ENCODE results near the gene ETF1. TPM values are rescaled to one million over a fixed set of nuclear protein-coding genes. Genes with fewer than 3 reads are reported as not detected.

The ETF1 gene
- total and polyA plus RNA-seq, 2 donors (not counting 1 experiment from before 2014, with no cell fraction given) = 10.2 to 50.5 TPM

DNA sequence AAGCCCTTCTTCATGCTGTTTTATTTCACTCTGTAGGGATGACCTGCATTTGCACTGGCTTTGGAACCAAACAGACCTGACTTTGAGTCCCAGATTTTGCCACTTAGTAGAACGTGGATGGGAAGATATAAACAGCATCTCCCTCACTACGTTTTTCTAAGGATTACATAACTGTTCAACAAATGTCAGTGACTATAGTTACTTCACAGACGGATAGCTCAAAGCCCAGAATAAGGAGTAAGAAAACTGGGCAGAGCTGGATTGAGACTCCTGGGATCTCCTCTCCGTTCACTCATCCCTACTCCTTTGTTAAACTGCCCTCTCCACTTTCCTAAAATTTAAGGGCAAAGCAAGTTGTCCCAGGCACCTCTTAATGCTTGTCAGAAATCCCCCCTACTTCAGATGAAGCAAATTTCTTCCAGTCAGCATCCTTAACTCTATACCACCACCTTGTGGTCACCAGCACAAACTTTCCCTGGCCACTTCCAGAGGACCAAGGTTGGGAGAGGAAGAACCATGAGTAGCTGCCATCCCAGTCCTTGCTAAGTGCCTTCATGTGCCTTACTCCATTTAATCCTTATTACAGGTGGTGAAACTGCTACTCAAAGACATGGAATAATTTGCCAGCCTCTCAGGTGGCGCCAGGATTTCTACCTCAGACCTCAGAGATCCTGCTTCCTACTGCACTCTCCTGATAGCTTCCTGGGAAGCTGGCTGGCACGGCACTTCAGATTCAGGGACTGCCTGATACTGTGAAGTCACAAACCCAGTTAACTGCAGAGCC, 39.4 kb downstream of the ETF1 start:
- Mint-ChIP-seq H3K27ac (no peak overlapping the region), H3K4me3 (no peak overlapping the region), H3K4me1 (no peaks in the 10 kb centered on the region), H3K27me3 (no peaks in the 10 kb centered on the region), H3K9me3 (ENCODE audit: insufficient read depth) (no peaks in the 10 kb centered on the region)
- intact Hi-C loops (cut with micrococcal nuclease) = loop anchor here (1.0 kb wide), 1 partner anchor 39 kb away; no protein-coding TSS in a partner anchor
- H3K79me2 ChIP-seq (ENCODE audit: control insufficient read depth, insufficient read depth, low read length) = no peaks in the 10 kb centered on the region
- H3K27me3 ChIP-seq (replicated peaks in 1 of 4; ENCODE audit: control extremely low read depth in 1 of 4, control insufficient read depth in 3 of 4, insufficient read depth in 4 of 4, low read length in 3 of 4) = no peaks in the 10 kb centered on the region
- H3K27ac ChIP-seq (ENCODE audit: low read length in 2 of 2) = no peak overlapping the region
- H3K36me3 ChIP-seq (replicated peaks in 1 of 2; ENCODE audit: control extremely low read depth in 1 of 2, control insufficient read depth in 1 of 2, extremely low read depth in 1 of 2, insufficient read depth in 2 of 2, low read length in 1 of 2) = peaks cover 5 to 15% of the 10 kb centered on the region in 2 experiments
- no peak for TF ChIP-seq EZH2 (IDR thresholded peaks at IDR 0.05; ENCODE audit: borderline replicate concordance, insufficient read depth, low read depth, low read length, poor library complexity, severe bottlenecking)
- TF ChIP-seq, protein P1, sequence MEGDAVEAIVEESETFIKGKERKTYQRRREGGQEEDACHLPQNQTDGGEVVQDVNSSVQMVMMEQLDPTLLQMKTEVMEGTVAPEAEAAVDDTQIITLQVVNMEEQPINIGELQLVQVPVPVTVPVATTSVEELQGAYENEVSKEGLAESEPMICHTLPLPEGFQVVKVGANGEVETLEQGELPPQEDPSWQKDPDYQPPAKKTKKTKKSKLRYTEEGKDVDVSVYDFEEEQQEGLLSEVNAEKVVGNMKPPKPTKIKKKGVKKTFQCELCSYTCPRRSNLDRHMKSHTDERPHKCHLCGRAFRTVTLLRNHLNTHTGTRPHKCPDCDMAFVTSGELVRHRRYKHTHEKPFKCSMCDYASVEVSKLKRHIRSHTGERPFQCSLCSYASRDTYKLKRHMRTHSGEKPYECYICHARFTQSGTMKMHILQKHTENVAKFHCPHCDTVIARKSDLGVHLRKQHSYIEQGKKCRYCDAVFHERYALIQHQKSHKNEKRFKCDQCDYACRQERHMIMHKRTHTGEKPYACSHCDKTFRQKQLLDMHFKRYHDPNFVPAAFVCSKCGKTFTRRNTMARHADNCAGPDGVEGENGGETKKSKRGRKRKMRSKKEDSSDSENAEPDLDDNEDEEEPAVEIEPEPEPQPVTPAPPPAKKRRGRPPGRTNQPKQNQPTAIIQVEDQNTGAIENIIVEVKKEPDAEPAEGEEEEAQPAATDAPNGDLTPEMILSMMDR (IDR thresholded peaks at IDR 0.05) = peak; percentile 74
- 66% methylated on average over 3 of the region's 6 CpGs for WGBS (ENCODE audit: insufficient coverage)
- H3K9me3 ChIP-seq (ENCODE audit: control extremely low read depth in 1 of 3, control insufficient read depth in 2 of 3, insufficient read depth in 1 of 3, low read length in 2 of 3) = no peaks in the 10 kb centered on the region
- H3K4me1 ChIP-seq (ENCODE audit: control insufficient read depth in 2 of 2, insufficient read depth in 2 of 2, low read length in 2 of 2) = no peaks in the 10 kb centered on the region
- H3K9ac ChIP-seq (ENCODE audit: low read length) = no peak overlapping the region
- CTCF ChIA-PET = interaction anchor here (0.6 to 10.1 kb wide), 23 partner anchors 8 to 327 kb away, joined by 3 to 281 read pairs (median 5); partner anchors contain the start of genes BRD8, EGR1, ETF1 and KDM3B
- POLR2A ChIA-PET = interaction anchor here (0.7 kb wide), 1 partner anchor 11 kb away, joined by 3 read pairs; no protein-coding TSS in a partner anchor
- H3K4me3 ChIP-seq (ENCODE audit: control extremely low read depth in 1 of 5, extremely low read depth in 1 of 5, insufficient read depth in 1 of 5, low read depth in 2 of 5, low read length in 4 of 5) = no peak overlapping the region
- DNase-seq (peak; percentile 73), ATAC-seq (ENCODE audit: low read depth) (peak; percentile 78)
- no peak overlapping the region for H2AFZ ChIP-seq (ENCODE audit: insufficient read depth, low read depth, low read length, poor library complexity, severe bottlenecking)
- no peaks in the 10 kb centered on the region for H4K20me1 ChIP-seq (ENCODE audit: control insufficient read depth, insufficient read depth, low read length, poor library complexity, severe bottlenecking)
- no peak overlapping the region for H3K4me2 ChIP-seq (replicated peaks; ENCODE audit: low read depth, low read length, poor library complexity, severe bottlenecking)

DNA sequence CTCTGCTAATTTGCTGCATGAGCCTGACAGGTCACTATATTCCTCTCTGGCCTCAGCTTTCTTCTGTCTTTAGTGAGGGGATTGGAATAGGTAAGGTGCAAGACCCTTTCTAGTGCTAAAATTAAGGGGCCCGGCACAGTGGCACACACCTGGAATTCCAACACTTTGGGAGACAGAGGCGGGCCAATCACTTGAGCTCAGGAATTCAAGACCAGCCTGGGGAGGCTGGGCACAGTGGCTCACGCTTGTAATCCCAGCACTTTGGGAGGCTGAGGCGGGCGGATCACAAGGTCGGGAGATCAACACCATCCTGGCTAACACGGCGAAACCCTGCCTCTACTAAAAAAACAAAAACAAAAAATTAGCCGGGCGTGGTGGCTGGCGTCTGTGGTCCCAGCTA, 40.5 kb downstream of the ETF1 start:
- H3K27ac ChIP-seq (ENCODE audit: low read length in 2 of 2) = no peak overlapping the region
- no peak overlapping the region for H2AFZ ChIP-seq (ENCODE audit: insufficient read depth, low read depth, low read length, poor library complexity, severe bottlenecking)
- H3K4me1 ChIP-seq (ENCODE audit: control insufficient read depth in 2 of 2, insufficient read depth in 2 of 2, low read length in 2 of 2) = no peaks in the 10 kb centered on the region
- no peaks in the 10 kb centered on the region for H3K27me3 Mint-ChIP-seq
- no peaks in the 10 kb centered on the region for H3K79me2 ChIP-seq (ENCODE audit: control insufficient read depth, insufficient read depth, low read length)
- no peaks in the 10 kb centered on the region for H3K9me3 Mint-ChIP-seq (ENCODE audit: insufficient read depth)
- intact Hi-C loops (cut with micrococcal nuclease) = no loop called here
- H3K4me2 ChIP-seq (replicated peaks; ENCODE audit: low read depth, low read length, poor library complexity, severe bottlenecking) = no peak overlapping the region
- no peak overlapping the region for H3K4me3 ChIP-seq (ENCODE audit: control extremely low read depth in 1 of 5, extremely low read depth in 1 of 5, insufficient read depth in 1 of 5, low read depth in 2 of 5, low read length in 4 of 5)
- peaks cover 3% of the 10 kb centered on the region in 2 experiments for H3K36me3 ChIP-seq (replicated peaks in 1 of 2; ENCODE audit: control extremely low read depth in 1 of 2, control insufficient read depth in 1 of 2, extremely low read depth in 1 of 2, insufficient read depth in 2 of 2, low read length in 1 of 2)
- H3K27ac Mint-ChIP-seq = no peak overlapping the region
- H3K4me1 Mint-ChIP-seq = no peaks in the 10 kb centered on the region
- H3K27me3 ChIP-seq (replicated peaks in 1 of 4; ENCODE audit: control extremely low read depth in 1 of 4, control insufficient read depth in 3 of 4, insufficient read depth in 4 of 4, low read length in 3 of 4) = no peaks in the 10 kb centered on the region
- 96% methylated on average over 4 of the region's 11 CpGs for WGBS (ENCODE audit: insufficient coverage)
- no peaks in the 10 kb centered on the region for H4K20me1 ChIP-seq (ENCODE audit: control insufficient read depth, insufficient read depth, low read length, poor library complexity, severe bottlenecking)
- no peaks in the 10 kb centered on the region for H3K9me3 ChIP-seq (ENCODE audit: control extremely low read depth in 1 of 3, control insufficient read depth in 2 of 3, insufficient read depth in 1 of 3, low read length in 2 of 3)
- H3K9ac ChIP-seq (ENCODE audit: low read length) = no peak overlapping the region
- DNase-seq (no peak), ATAC-seq (ENCODE audit: low read depth) (no peak)
- POLR2A ChIA-PET = no interaction called here
- no peak overlapping the region for H3K4me3 Mint-ChIP-seq
- CTCF ChIA-PET = interaction anchor here (0.5 to 10.1 kb wide), 14 partner anchors 9 to 337 kb away, joined by 3 to 281 read pairs (median 6); partner anchors contain the start of genes EGR1 and REEP2
- TF ChIP-seq, protein P1 (IDR thresholded peaks at IDR 0.05) = no peak
- TF ChIP-seq EZH2 (IDR thresholded peaks at IDR 0.05; ENCODE audit: borderline replicate concordance, insufficient read depth, low read depth, low read length, poor library complexity, severe bottlenecking) = no peak

All from B cell (primary cell).